Endothelial cell (in vitro differentiated cells): ENCODE data around the gene TEC. TPM values are rescaled to one million over a fixed set of nuclear protein-coding genes. Genes with fewer than 3 reads are reported as not detected.

ENCODE experiments used
- DNase-seq: peaks from one replicate; pipeline ENCODE4 v3.0.0; 2021; ENCODE audit warnings: low spot score
- H3K27ac Mint-ChIP-seq: one replicate; pipeline ENCODE4 v1.8.0; 2021; ENCODE audit warnings: mixed read lengths, inconsistent platforms; ENCODE audit not compliant: unreplicated experiment
- H3K27me3 Mint-ChIP-seq: one replicate; pipeline ENCODE4 v1.8.0; 2021; ENCODE audit warnings: mild to moderate bottlenecking, moderate library complexity, mixed read lengths, inconsistent platforms; ENCODE audit not compliant: unreplicated experiment
- H3K36me3 Mint-ChIP-seq: one replicate; pipeline ENCODE4 v1.8.0; 2021; ENCODE audit warnings: mild to moderate bottlenecking, low read depth, mixed read lengths, inconsistent platforms; ENCODE audit not compliant: unreplicated experiment
- H3K4me1 Mint-ChIP-seq: one replicate; pipeline ENCODE4 v1.8.0; 2021; ENCODE audit warnings: mild to moderate bottlenecking, mixed read lengths, inconsistent platforms; ENCODE audit not compliant: unreplicated experiment
- H3K4me3 Mint-ChIP-seq: one replicate; pipeline ENCODE4 v1.8.0; 2021; ENCODE audit warnings: mild to moderate bottlenecking, mixed read lengths, inconsistent platforms; ENCODE audit not compliant: unreplicated experiment
- H3K9me3 Mint-ChIP-seq: one replicate; pipeline ENCODE4 v1.8.0; 2021; ENCODE audit warnings: mixed read lengths, inconsistent platforms; ENCODE audit not compliant: unreplicated experiment
- total RNA-seq: library from RNA; stranded (reverse); fragmentation: NEBNext Ultra II Directional; extraction: Animal tissue kit (Norgen Biotek cat#: 25700); gene quantifications from one replicate; pipeline ENCODE4 v1.2.1, GENCODE V29; 2021; ENCODE audit not compliant: unreplicated experiment
- TF ChIP-seq, protein P1 (sequence below): fragments of 200-600 bp; sonication (generic); IDR thresholded peaks from one replicate; pipeline ENCODE4 v1.5.0; 2021; ENCODE audit warnings: antibody characterized with exemption; ENCODE audit not compliant: unreplicated experiment

The TEC gene
- total RNA-seq, 1 donor from 2014 or later: 1.9 TPM

GRCh38 chr4:48203819-48204218 is 65.8 kb downstream of the TEC start:
- no peak overlapping the region for H3K4me3 Mint-ChIP-seq
- no peak for DNase-seq
- H3K27me3 Mint-ChIP-seq: peaks cover 5% of the 10 kb centered on the region
- no peaks in the 10 kb centered on the region for H3K9me3 Mint-ChIP-seq
- H3K4me1 Mint-ChIP-seq: peaks cover 16% of the 10 kb centered on the region
- no peaks in the 10 kb centered on the region for H3K36me3 Mint-ChIP-seq
- no peak overlapping the region for H3K27ac Mint-ChIP-seq
- TF ChIP-seq, protein P1, sequence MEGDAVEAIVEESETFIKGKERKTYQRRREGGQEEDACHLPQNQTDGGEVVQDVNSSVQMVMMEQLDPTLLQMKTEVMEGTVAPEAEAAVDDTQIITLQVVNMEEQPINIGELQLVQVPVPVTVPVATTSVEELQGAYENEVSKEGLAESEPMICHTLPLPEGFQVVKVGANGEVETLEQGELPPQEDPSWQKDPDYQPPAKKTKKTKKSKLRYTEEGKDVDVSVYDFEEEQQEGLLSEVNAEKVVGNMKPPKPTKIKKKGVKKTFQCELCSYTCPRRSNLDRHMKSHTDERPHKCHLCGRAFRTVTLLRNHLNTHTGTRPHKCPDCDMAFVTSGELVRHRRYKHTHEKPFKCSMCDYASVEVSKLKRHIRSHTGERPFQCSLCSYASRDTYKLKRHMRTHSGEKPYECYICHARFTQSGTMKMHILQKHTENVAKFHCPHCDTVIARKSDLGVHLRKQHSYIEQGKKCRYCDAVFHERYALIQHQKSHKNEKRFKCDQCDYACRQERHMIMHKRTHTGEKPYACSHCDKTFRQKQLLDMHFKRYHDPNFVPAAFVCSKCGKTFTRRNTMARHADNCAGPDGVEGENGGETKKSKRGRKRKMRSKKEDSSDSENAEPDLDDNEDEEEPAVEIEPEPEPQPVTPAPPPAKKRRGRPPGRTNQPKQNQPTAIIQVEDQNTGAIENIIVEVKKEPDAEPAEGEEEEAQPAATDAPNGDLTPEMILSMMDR: no peak

DNA sequence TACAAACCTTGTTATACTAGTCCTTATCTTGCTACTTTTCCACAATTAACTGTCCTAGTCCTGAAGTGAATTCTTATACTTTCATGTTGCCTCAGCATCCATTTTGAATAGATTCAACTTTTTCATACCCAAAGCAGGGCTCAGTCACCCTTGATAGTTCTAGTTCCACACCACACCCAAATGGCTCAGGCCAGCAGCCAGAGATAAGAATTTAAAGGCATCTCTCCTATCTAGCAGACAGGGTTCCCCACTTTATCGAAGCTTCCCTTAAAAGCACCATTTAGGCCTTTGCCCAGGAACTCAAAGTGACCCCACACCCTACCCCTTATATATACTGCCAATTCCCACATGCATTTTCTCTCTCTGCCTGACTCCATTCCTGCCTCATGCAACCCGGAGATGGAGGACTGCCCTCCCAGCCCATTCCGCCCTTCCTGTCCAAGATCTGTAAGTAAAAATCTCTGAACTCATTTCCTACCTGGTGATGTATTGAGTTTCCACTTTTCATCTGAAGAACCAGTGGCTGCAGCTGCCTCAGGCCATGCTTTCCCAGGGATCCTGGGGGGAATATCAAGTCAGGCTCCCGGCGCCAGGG is 71.9 kb downstream of the TEC start:
- Mint-ChIP-seq H3K36me3 (no peaks in the 10 kb centered on the region), H3K4me1 (peaks cover 27% of the 10 kb centered on the region), H3K27me3 (peaks cover 4% of the 10 kb centered on the region), H3K4me3 (no peak overlapping the region), H3K9me3 (no peaks in the 10 kb centered on the region), H3K27ac (no peak overlapping the region)
- DNase-seq: no peak
- TF ChIP-seq, protein P1: no peak

GRCh38 chr4:48196758-48197504 is 72.7 kb downstream of the TEC start:
- H3K36me3 Mint-ChIP-seq: no peaks in the 10 kb centered on the region
- no peaks in the 10 kb centered on the region for H3K9me3 Mint-ChIP-seq
- TF ChIP-seq, protein P1: no peak
- no peak for DNase-seq
- H3K27me3 Mint-ChIP-seq: peaks cover 4% of the 10 kb centered on the region
- no peak overlapping the region for H3K4me3 Mint-ChIP-seq
- peaks cover 27% of the 10 kb centered on the region for H3K4me1 Mint-ChIP-seq
- H3K27ac Mint-ChIP-seq: no peak overlapping the region

DNA sequence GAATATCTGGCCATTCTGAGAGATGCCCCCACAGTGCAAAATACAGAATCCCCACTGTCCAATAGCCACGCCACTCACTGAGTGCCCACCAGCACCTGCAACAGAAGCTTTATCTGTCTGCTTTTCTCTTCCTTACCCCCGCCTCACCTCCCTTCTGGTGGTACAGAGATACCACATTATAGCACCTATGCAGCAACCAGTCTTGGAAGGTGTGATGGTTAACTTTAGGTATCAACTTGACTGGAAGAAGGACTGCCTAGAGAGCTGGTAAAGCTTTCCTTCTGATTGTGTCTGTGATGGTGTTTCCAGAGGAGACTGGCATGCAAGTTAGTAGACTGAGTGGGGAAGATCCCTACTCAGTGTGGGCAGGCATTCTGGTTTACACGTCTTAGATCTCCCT is 73.8 kb downstream of the TEC start:
- Mint-ChIP-seq H3K4me1 (peaks cover 25% of the 10 kb centered on the region), H3K27ac (no peak overlapping the region), H3K36me3 (no peaks in the 10 kb centered on the region), H3K9me3 (no peaks in the 10 kb centered on the region), H3K4me3 (no peak overlapping the region), H3K27me3 (peaks cover 4% of the 10 kb centered on the region)
- DNase-seq: no peak
- TF ChIP-seq, protein P1: no peak

GRCh38 chr4:48195374-48195773 is 74.3 kb downstream of the TEC start:
- Mint-ChIP-seq H3K4me3 (no peak overlapping the region), H3K36me3 (no peaks in the 10 kb centered on the region), H3K27me3 (peaks cover 4% of the 10 kb centered on the region), H3K27ac (no peak overlapping the region), H3K9me3 (no peaks in the 10 kb centered on the region), H3K4me1 (peaks cover 24% of the 10 kb centered on the region)
- no peak for DNase-seq
- TF ChIP-seq, protein P1: no peak
